Activated naive CD8-positive, alpha-beta T cell treated with anti-CD3 and anti-CD28 coated beads, Interleukin-2, amount 50 U/mL, for 24 hours (primary cell): ENCODE data around the gene CUL9.

Experiments used
- ATAC-seq: fragments of 150-1000 bp; cut with Tn5 transposase; one replicate; pipeline ENCODE4 v1.10.0; 2021
- DNase-seq: peaks from one replicate; pipeline ENCODE4 v3.0.0; 2021
- H3K27ac Mint-ChIP-seq: one replicate; pipeline ENCODE4 v1.8.0; 2021; ENCODE audit warnings: mild to moderate bottlenecking, mixed read lengths
- H3K27me3 Mint-ChIP-seq: one replicate; pipeline ENCODE4 v1.8.0; 2021; ENCODE audit warnings: mixed read lengths
- H3K36me3 Mint-ChIP-seq: one replicate; pipeline ENCODE4 v1.8.0; 2021; ENCODE audit warnings: low read depth, mixed read lengths
- H3K4me1 Mint-ChIP-seq: one replicate; pipeline ENCODE4 v1.8.0; 2021; ENCODE audit warnings: mixed read lengths
- H3K4me3 Mint-ChIP-seq: one replicate; pipeline ENCODE4 v1.8.0; 2021; ENCODE audit warnings: mild to moderate bottlenecking, moderate library complexity, mixed read lengths
- H3K9me3 Mint-ChIP-seq: one replicate; pipeline ENCODE4 v1.8.0; 2021; ENCODE audit warnings: mixed read lengths

CUL9 gene

GRCh38 chr6:43242908-43243663, 61.1 kb downstream of the CUL9 start, which contains the start of gene TTBK1:
TSS of gene TTBK1 (plus strand) at chr6:43243481. CDS start at chr6:43246661, 3,180 bp downstream.
- H3K4me3 Mint-ChIP-seq: no peak within 1 kb of the TSS
- H3K36me3 Mint-ChIP-seq: no peaks in the 10 kb centered on the region
- H3K27ac Mint-ChIP-seq: no peak within 1 kb of the TSS
- no peak for DNase-seq
- peaks cover 5% of the 10 kb centered on the region for H3K9me3 Mint-ChIP-seq
- H3K27me3 Mint-ChIP-seq: peaks cover 21% of the 10 kb centered on the region
- peaks cover 13% of the 10 kb centered on the region for H3K4me1 Mint-ChIP-seq
- ATAC-seq: no peak

- Mint-ChIP-seq H3K4me1 (peaks cover 14% of the 10 kb centered on the region), H3K4me3 (no peak overlapping the region), H3K27me3 (peaks cover 22% of the 10 kb centered on the region), H3K9me3 (peaks cover 5% of the 10 kb centered on the region), H3K36me3 (no peaks in the 10 kb centered on the region), H3K27ac (no peak overlapping the region)
- no peak for DNase-seq
- no peak for ATAC-seq
Measured at GRCh38 chr6:43243664-43244321, 61.8 kb downstream of the CUL9 start.

GRCh38 chr6:43246301-43247113, 64.5 kb downstream of the CUL9 start:
- H3K4me3 Mint-ChIP-seq: peak overlapping the region; percentile 79
- DNase-seq (peak; percentile 30), ATAC-seq (peak; percentile 25)
- peak overlapping the region; percentile 78 for H3K27ac Mint-ChIP-seq
- H3K9me3 Mint-ChIP-seq: no peaks in the 10 kb centered on the region
- no peaks in the 10 kb centered on the region for H3K36me3 Mint-ChIP-seq
- peaks cover 16% of the 10 kb centered on the region for H3K27me3 Mint-ChIP-seq
- H3K4me1 Mint-ChIP-seq: peaks cover 24% of the 10 kb centered on the region

GRCh38 chr6:43247114-43247999, 65.4 kb downstream of the CUL9 start:
- DNase-seq: peak; percentile 84
- Mint-ChIP-seq H3K36me3 (no peaks in the 10 kb centered on the region), H3K4me3 (peak overlapping the region; percentile 79), H3K27ac (peak overlapping the region; percentile 78), H3K4me1 (peaks cover 29% of the 10 kb centered on the region), H3K27me3 (peaks cover 23% of the 10 kb centered on the region), H3K9me3 (no peaks in the 10 kb centered on the region)
- peak; percentile 96 for ATAC-seq

- Mint-ChIP-seq H3K4me1 (peaks cover 29% of the 10 kb centered on the region), H3K4me3 (peak overlapping the region; percentile 79), H3K9me3 (no peaks in the 10 kb centered on the region), H3K27me3 (peaks cover 27% of the 10 kb centered on the region), H3K27ac (peak overlapping the region; percentile 78), H3K36me3 (no peaks in the 10 kb centered on the region)
- ATAC-seq (no peak), DNase-seq (no peak)
Measured at GRCh38 chr6:43248101-43248500, 66.1 kb downstream of the CUL9 start.

GRCh38 chr6:43248791-43249190, 66.8 kb downstream of the CUL9 start:
- H3K4me3 Mint-ChIP-seq: no peak overlapping the region
- no peak for DNase-seq
- no peaks in the 10 kb centered on the region for H3K9me3 Mint-ChIP-seq
- no peak overlapping the region for H3K27ac Mint-ChIP-seq
- H3K27me3 Mint-ChIP-seq: peaks cover 33% of the 10 kb centered on the region
- H3K36me3 Mint-ChIP-seq: no peaks in the 10 kb centered on the region
- H3K4me1 Mint-ChIP-seq: peaks cover 30% of the 10 kb centered on the region
- ATAC-seq: no peak

- no peak overlapping the region for H3K27ac Mint-ChIP-seq
Measured at GRCh38 chr6:43250992-43251373, 69.0 kb downstream of the CUL9 start.

GRCh38 chr6:43253401-43253800, 71.4 kb downstream of the CUL9 start:
- peaks cover 37% of the 10 kb centered on the region for H3K4me1 Mint-ChIP-seq
- no peak for ATAC-seq
- H3K27ac Mint-ChIP-seq: peak overlapping the region; percentile 16
- no peak for DNase-seq
- peaks cover 39% of the 10 kb centered on the region for H3K27me3 Mint-ChIP-seq
- no peaks in the 10 kb centered on the region for H3K9me3 Mint-ChIP-seq
- H3K4me3 Mint-ChIP-seq: no peak overlapping the region
- H3K36me3 Mint-ChIP-seq: no peaks in the 10 kb centered on the region

More at GRCh38 chr6:43250992-43251373, 69.0 kb downstream of the CUL9 start:
- Mint-ChIP-seq H3K36me3 (no peaks in the 10 kb centered on the region), H3K4me3 (no peak overlapping the region), H3K4me1 (peaks cover 42% of the 10 kb centered on the region), H3K27me3 (peaks cover 37% of the 10 kb centered on the region), H3K9me3 (no peaks in the 10 kb centered on the region)
- no peak for DNase-seq
- ATAC-seq: no peak

GRCh38 chr6:43254138-43254817, 72.3 kb downstream of the CUL9 start:
- no peaks in the 10 kb centered on the region for H3K9me3 Mint-ChIP-seq
- ATAC-seq: peak; percentile 85
- peak; percentile 40 for DNase-seq
- no peak overlapping the region for H3K4me3 Mint-ChIP-seq
- no peak overlapping the region for H3K27ac Mint-ChIP-seq
- H3K36me3 Mint-ChIP-seq: no peaks in the 10 kb centered on the region
- peaks cover 37% of the 10 kb centered on the region for H3K4me1 Mint-ChIP-seq
- peaks cover 39% of the 10 kb centered on the region for H3K27me3 Mint-ChIP-seq

GRCh38 chr6:43254846-43255245, 72.8 kb downstream of the CUL9 start:
- ATAC-seq: no peak
- H3K27me3 Mint-ChIP-seq: peaks cover 39% of the 10 kb centered on the region
- H3K27ac Mint-ChIP-seq: no peak overlapping the region
- H3K36me3 Mint-ChIP-seq: no peaks in the 10 kb centered on the region
- H3K9me3 Mint-ChIP-seq: no peaks in the 10 kb centered on the region
- DNase-seq: no peak
- no peak overlapping the region for H3K4me3 Mint-ChIP-seq
- peaks cover 37% of the 10 kb centered on the region for H3K4me1 Mint-ChIP-seq

GRCh38 chr6:43255408-43256054, 73.5 kb downstream of the CUL9 start:
- Mint-ChIP-seq H3K4me3 (no peak overlapping the region), H3K27ac (no peak overlapping the region), H3K36me3 (no peaks in the 10 kb centered on the region), H3K9me3 (no peaks in the 10 kb centered on the region), H3K4me1 (peaks cover 37% of the 10 kb centered on the region), H3K27me3 (peaks cover 38% of the 10 kb centered on the region)
- DNase-seq (no peak), ATAC-seq (no peak)

- Mint-ChIP-seq H3K4me1 (peaks cover 24% of the 10 kb centered on the region), H3K4me3 (no peak overlapping the region), H3K27ac (no peak overlapping the region), H3K36me3 (no peaks in the 10 kb centered on the region), H3K9me3 (no peaks in the 10 kb centered on the region), H3K27me3 (peaks cover 26% of the 10 kb centered on the region)
- ATAC-seq (no peak), DNase-seq (no peak)
Measured at GRCh38 chr6:43256670-43257366, 74.8 kb downstream of the CUL9 start.
